Osteocyte (in vitro differentiated cells): Measurements from ENCODE around the gene ZSCAN1. TPM values are rescaled to one million over a fixed set of nuclear protein-coding genes. Genes with fewer than 3 reads are reported as not detected.

Experiments used
- DNase-seq: peaks from one replicate; pipeline ENCODE4 v3.0.0; 2021; ENCODE audit warnings: mixed read lengths; ENCODE audit not compliant: unreplicated experiment; ENCODE audit errors: extremely low spot score
- H3K27ac Mint-ChIP-seq: one replicate; pipeline ENCODE4 v1.8.0; 2021; ENCODE audit warnings: mild to moderate bottlenecking, mixed read lengths; ENCODE audit not compliant: unreplicated experiment
- H3K27me3 Mint-ChIP-seq: one replicate; pipeline ENCODE4 v1.8.0; 2021; ENCODE audit warnings: mixed read lengths; ENCODE audit not compliant: unreplicated experiment
- H3K36me3 Mint-ChIP-seq: one replicate; pipeline ENCODE4 v1.8.0; 2021; ENCODE audit warnings: mixed read lengths; ENCODE audit not compliant: unreplicated experiment
- H3K4me1 Mint-ChIP-seq: one replicate; pipeline ENCODE4 v1.8.0; 2021; ENCODE audit warnings: mixed read lengths; ENCODE audit not compliant: unreplicated experiment
- H3K4me3 Mint-ChIP-seq: one replicate; pipeline ENCODE4 v1.8.0; 2021; ENCODE audit warnings: mild to moderate bottlenecking, moderate library complexity, mixed read lengths; ENCODE audit not compliant: unreplicated experiment
- H3K9me3 Mint-ChIP-seq: one replicate; pipeline ENCODE4 v1.8.0; 2021; ENCODE audit warnings: mixed read lengths; ENCODE audit not compliant: unreplicated experiment
- long read RNA-seq: library from polyadenylated mRNA; unstranded; transcript quantifications from one replicate; pipeline ENCODE4 v2.0.0, GENCODE V29; 2021
- total RNA-seq: library from RNA; stranded (reverse); gene quantifications from 2 replicates; pipeline ENCODE4 v1.2.1, GENCODE V29; 2021
- TF ChIP-seq, protein P1 (sequence below): fragments of 200-600 bp; sonication (generic); IDR thresholded peaks from 2 replicates; pipeline ENCODE4 v1.5.0; 2021; ENCODE audit warnings: antibody characterized with exemption, mild to moderate bottlenecking, moderate library complexity

Gene ZSCAN1
- 0.57 TPM in 1 of 2 replicates, not detected in the other for total RNA-seq
- long read RNA-seq: 0 reads

DNA sequence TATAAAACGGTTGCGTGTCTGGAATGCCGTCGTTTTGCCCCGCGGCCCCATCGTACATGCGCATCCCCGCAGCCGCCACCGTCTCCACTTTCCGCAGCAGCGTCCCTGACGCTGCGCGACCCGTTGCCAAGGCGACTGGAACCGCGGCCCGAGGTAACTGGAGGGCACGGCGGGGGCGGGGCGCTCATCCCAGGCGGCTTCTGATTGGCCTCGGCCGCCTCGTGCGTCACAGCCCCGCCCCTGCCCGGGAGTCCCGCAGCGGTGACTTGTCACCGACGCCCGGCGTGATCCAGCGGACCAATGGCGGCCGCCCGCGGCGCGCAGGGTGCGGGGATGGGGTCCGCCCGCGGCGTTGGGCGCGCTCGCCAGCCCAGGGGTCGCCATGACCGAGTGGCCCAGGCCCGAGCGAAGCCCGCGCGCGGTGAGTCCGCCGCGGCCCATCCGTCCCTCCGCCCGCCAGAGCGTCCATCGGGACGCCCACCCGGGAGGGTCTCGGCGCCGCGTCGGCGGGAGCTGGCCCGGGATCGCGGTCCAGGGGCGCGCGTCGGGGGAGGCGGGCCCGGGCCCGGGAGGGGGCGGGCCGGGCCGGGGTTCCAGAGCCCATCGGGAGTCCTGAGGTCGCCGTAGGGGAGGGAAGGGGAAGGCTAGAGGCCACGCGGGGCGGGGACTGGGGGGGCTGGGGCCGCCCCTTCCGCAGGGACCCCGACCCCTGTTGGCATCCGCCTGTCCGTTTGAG lies at the start of gene ZSCAN1:
Gene ZSCAN1 (plus strand): TSS at position 285 of the 736 bp plus-strand sequence. CDS start 3,812 bp downstream, outside the sequence.
- Mint-ChIP-seq H3K27me3 (no peaks in the 10 kb centered on the region), H3K4me1 (no peaks in the 10 kb centered on the region), H3K9me3 (peaks cover 13% of the 10 kb centered on the region), H3K27ac (no peak within 1 kb of the TSS), H3K36me3 (peaks cover 3% of the 10 kb centered on the region), H3K4me3 (peak within 1 kb of the TSS; percentile 42)
- TF ChIP-seq, protein P1, sequence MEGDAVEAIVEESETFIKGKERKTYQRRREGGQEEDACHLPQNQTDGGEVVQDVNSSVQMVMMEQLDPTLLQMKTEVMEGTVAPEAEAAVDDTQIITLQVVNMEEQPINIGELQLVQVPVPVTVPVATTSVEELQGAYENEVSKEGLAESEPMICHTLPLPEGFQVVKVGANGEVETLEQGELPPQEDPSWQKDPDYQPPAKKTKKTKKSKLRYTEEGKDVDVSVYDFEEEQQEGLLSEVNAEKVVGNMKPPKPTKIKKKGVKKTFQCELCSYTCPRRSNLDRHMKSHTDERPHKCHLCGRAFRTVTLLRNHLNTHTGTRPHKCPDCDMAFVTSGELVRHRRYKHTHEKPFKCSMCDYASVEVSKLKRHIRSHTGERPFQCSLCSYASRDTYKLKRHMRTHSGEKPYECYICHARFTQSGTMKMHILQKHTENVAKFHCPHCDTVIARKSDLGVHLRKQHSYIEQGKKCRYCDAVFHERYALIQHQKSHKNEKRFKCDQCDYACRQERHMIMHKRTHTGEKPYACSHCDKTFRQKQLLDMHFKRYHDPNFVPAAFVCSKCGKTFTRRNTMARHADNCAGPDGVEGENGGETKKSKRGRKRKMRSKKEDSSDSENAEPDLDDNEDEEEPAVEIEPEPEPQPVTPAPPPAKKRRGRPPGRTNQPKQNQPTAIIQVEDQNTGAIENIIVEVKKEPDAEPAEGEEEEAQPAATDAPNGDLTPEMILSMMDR: no peak
- peak; percentile 91 for DNase-seq

GRCh38 chr19:57992841-57993240 lies 41.0 kb upstream of the ZSCAN1 start:
- TF ChIP-seq, protein P1: no peak
- no peak overlapping the region for H3K4me3 Mint-ChIP-seq

DNA sequence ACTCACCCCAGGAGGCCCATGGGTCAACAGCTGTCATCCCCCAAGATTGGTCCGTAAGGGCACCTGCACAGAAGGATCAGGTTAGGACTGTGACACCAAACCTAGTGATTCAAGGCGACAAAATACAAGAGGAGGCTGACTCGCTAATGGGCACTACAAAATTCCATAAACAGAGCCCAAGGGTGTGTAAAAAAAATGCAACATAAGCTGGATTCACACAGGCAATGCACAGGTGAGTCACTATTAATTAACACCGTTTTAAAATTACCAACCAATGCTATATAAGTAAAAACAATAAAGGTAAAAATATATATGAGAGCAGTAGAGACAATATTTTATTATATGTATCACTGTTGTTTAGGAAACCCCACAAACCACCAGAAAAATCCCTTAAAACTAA lies 33.1 kb upstream of the ZSCAN1 start:
- H3K4me3 Mint-ChIP-seq: peak overlapping the region; percentile 82
- no peaks in the 10 kb centered on the region for H3K27me3 Mint-ChIP-seq
- DNase-seq: no peak
- H3K36me3 Mint-ChIP-seq: peaks cover 83% of the 10 kb centered on the region
- H3K9me3 Mint-ChIP-seq: peaks cover 34% of the 10 kb centered on the region
- no peak overlapping the region for H3K27ac Mint-ChIP-seq
- peaks cover 20% of the 10 kb centered on the region for H3K4me1 Mint-ChIP-seq
- TF ChIP-seq, protein P1: no peak

More at GRCh38 chr19:57992841-57993240, 41.0 kb upstream of the ZSCAN1 start:
- H3K36me3 Mint-ChIP-seq: peaks cover 84% of the 10 kb centered on the region
- no peaks in the 10 kb centered on the region for H3K4me1 Mint-ChIP-seq
- H3K27me3 Mint-ChIP-seq: no peaks in the 10 kb centered on the region
- H3K9me3 Mint-ChIP-seq: peaks cover 41% of the 10 kb centered on the region
- no peak overlapping the region for H3K27ac Mint-ChIP-seq
- no peak for DNase-seq

GRCh38 chr19:58001895-58002369 lies 31.9 kb upstream of the ZSCAN1 start:
- Mint-ChIP-seq H3K27me3 (no peaks in the 10 kb centered on the region), H3K4me1 (peaks cover 20% of the 10 kb centered on the region), H3K9me3 (peaks cover 41% of the 10 kb centered on the region), H3K27ac (peak overlapping the region; percentile 74), H3K4me3 (peak overlapping the region; percentile 82), H3K36me3 (peaks cover 81% of the 10 kb centered on the region)
- TF ChIP-seq, protein P1: no peak
- no peak for DNase-seq

GRCh38 chr19:58002384-58003173 lies 31.2 kb upstream of the ZSCAN1 start, which contains the start of gene ZNF606:
Gene ZNF606, minus strand, starts transcription at chr19:58002820. Its CDS starts 1,501 bp downstream, at chr19:58001319.
- H3K9me3 Mint-ChIP-seq: peaks cover 43% of the 10 kb centered on the region
- peak within 1 kb of the TSS; percentile 89 for H3K27ac Mint-ChIP-seq
- H3K27me3 Mint-ChIP-seq: no peaks in the 10 kb centered on the region
- H3K4me1 Mint-ChIP-seq: peaks cover 20% of the 10 kb centered on the region
- TF ChIP-seq, protein P1: no peak
- H3K4me3 Mint-ChIP-seq: peak within 1 kb of the TSS; percentile 82
- peaks cover 81% of the 10 kb centered on the region for H3K36me3 Mint-ChIP-seq
- DNase-seq: peak; percentile 94
